Measurements from ENCODE around the gene SPSB4. TPM values are rescaled to one million over a fixed set of nuclear protein-coding genes. Genes with fewer than 3 reads are reported as not detected.

SPSB4 gene
- total and polyA plus RNA-seq, 2 of the 8 experiments (the other 6 are each of a cell fraction or from before 2014, with no cell fraction given), result 15.1 to 17.2 TPM

DNA sequence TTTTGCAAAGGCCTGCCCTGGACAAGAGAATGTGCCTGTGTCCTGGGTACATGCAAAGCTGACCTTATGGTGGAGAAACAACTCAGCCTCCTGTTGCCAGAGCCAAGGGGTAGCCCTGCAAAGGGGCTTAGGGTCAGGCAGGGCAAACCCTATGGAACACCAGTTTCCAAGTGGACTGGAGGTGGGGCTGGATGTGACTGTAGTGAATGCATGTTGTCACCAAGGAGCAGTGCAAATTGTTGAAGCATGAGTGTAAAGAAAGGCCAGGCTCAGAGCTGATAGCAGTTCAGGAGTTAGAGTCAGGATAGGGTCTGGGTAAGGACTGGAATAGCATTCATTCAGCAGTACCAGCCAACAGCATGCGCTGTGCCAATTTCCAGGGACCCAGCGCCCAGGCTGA lies 97.6 kb downstream of the SPSB4 start (continued):
- TF ChIP-seq, protein P1, sequence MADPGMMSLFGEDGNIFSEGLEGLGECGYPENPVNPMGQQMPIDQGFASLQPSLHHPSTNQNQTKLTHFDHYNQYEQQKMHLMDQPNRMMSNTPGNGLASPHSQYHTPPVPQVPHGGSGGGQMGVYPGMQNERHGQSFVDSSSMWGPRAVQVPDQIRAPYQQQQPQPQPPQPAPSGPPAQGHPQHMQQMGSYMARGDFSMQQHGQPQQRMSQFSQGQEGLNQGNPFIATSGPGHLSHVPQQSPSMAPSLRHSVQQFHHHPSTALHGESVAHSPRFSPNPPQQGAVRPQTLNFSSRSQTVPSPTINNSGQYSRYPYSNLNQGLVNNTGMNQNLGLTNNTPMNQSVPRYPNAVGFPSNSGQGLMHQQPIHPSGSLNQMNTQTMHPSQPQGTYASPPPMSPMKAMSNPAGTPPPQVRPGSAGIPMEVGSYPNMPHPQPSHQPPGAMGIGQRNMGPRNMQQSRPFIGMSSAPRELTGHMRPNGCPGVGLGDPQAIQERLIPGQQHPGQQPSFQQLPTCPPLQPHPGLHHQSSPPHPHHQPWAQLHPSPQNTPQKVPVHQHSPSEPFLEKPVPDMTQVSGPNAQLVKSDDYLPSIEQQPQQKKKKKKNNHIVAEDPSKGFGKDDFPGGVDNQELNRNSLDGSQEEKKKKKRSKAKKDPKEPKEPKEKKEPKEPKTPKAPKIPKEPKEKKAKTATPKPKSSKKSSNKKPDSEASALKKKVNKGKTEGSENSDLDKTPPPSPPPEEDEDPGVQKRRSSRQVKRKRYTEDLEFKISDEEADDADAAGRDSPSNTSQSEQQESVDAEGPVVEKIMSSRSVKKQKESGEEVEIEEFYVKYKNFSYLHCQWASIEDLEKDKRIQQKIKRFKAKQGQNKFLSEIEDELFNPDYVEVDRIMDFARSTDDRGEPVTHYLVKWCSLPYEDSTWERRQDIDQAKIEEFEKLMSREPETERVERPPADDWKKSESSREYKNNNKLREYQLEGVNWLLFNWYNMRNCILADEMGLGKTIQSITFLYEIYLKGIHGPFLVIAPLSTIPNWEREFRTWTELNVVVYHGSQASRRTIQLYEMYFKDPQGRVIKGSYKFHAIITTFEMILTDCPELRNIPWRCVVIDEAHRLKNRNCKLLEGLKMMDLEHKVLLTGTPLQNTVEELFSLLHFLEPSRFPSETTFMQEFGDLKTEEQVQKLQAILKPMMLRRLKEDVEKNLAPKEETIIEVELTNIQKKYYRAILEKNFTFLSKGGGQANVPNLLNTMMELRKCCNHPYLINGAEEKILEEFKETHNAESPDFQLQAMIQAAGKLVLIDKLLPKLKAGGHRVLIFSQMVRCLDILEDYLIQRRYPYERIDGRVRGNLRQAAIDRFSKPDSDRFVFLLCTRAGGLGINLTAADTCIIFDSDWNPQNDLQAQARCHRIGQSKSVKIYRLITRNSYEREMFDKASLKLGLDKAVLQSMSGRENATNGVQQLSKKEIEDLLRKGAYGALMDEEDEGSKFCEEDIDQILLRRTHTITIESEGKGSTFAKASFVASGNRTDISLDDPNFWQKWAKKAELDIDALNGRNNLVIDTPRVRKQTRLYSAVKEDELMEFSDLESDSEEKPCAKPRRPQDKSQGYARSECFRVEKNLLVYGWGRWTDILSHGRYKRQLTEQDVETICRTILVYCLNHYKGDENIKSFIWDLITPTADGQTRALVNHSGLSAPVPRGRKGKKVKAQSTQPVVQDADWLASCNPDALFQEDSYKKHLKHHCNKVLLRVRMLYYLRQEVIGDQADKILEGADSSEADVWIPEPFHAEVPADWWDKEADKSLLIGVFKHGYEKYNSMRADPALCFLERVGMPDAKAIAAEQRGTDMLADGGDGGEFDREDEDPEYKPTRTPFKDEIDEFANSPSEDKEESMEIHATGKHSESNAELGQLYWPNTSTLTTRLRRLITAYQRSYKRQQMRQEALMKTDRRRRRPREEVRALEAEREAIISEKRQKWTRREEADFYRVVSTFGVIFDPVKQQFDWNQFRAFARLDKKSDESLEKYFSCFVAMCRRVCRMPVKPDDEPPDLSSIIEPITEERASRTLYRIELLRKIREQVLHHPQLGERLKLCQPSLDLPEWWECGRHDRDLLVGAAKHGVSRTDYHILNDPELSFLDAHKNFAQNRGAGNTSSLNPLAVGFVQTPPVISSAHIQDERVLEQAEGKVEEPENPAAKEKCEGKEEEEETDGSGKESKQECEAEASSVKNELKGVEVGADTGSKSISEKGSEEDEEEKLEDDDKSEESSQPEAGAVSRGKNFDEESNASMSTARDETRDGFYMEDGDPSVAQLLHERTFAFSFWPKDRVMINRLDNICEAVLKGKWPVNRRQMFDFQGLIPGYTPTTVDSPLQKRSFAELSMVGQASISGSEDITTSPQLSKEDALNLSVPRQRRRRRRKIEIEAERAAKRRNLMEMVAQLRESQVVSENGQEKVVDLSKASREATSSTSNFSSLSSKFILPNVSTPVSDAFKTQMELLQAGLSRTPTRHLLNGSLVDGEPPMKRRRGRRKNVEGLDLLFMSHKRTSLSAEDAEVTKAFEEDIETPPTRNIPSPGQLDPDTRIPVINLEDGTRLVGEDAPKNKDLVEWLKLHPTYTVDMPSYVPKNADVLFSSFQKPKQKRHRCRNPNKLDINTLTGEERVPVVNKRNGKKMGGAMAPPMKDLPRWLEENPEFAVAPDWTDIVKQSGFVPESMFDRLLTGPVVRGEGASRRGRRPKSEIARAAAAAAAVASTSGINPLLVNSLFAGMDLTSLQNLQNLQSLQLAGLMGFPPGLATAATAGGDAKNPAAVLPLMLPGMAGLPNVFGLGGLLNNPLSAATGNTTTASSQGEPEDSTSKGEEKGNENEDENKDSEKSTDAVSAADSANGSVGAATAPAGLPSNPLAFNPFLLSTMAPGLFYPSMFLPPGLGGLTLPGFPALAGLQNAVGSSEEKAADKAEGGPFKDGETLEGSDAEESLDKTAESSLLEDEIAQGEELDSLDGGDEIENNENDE (IDR thresholded peaks at IDR 0.05; ENCODE audit: insufficient replicate concordance, low read length), result no peak
- TF ChIP-seq RNF2 (IDR thresholded peaks at IDR 0.05; ENCODE audit: borderline replicate concordance, low read depth, low read length, missing control alignments, poor library complexity, severe bottlenecking), result no peak
- TF ChIP-seq KDM1A (IDR thresholded peaks at IDR 0.05; ENCODE audit: borderline replicate concordance, low read length), result no peak
- TF ChIP-seq RFX5 (IDR thresholded peaks at IDR 0.05; ENCODE audit: borderline replicate concordance, low read depth, low read length), result no peak
- TF ChIP-seq GTF2F1 (IDR thresholded peaks at IDR 0.05; ENCODE audit: borderline replicate concordance, low read depth, low read length), result no peak
- TF ChIP-seq ATF3 (IDR thresholded peaks at IDR 0.05; ENCODE audit: insufficient read depth, low read depth, low read length), result no peak
- no peak for TF ChIP-seq JUN (IDR thresholded peaks at IDR 0.05; ENCODE audit: low read depth, low read length)
- no peak for TF ChIP-seq CBX5 (IDR thresholded peaks at IDR 0.05; ENCODE audit: low read depth, low read length)
- TF ChIP-seq BACH1 (IDR thresholded peaks at IDR 0.05; ENCODE audit: low read length), result no peak
- no peak for TF ChIP-seq JUND (IDR thresholded peaks at IDR 0.05; ENCODE audit: low read length)

Data from H1 (cell line).